Stimulated activated CD8-positive, alpha-beta memory T cell treated with anti-CD3 and anti-CD28 coated beads, Interleukin-7, amount 100 ng/mL, for 1 hour (primary cell): ENCODE measurements around the gene ANKRD35.
"Not testable (repeated sequence)": the region's sequence is repeated elsewhere in the genome, so short reads cannot be mapped to it uniquely, and the experiment has no call there.

Experiments used
- DNase-seq, 2 donors: peaks; one replicate each; pipeline ENCODE4 v3.0.0-alpha.2; 2020; ENCODE audit warnings: low read depth in 2 of 2

The ANKRD35 gene, protein sequence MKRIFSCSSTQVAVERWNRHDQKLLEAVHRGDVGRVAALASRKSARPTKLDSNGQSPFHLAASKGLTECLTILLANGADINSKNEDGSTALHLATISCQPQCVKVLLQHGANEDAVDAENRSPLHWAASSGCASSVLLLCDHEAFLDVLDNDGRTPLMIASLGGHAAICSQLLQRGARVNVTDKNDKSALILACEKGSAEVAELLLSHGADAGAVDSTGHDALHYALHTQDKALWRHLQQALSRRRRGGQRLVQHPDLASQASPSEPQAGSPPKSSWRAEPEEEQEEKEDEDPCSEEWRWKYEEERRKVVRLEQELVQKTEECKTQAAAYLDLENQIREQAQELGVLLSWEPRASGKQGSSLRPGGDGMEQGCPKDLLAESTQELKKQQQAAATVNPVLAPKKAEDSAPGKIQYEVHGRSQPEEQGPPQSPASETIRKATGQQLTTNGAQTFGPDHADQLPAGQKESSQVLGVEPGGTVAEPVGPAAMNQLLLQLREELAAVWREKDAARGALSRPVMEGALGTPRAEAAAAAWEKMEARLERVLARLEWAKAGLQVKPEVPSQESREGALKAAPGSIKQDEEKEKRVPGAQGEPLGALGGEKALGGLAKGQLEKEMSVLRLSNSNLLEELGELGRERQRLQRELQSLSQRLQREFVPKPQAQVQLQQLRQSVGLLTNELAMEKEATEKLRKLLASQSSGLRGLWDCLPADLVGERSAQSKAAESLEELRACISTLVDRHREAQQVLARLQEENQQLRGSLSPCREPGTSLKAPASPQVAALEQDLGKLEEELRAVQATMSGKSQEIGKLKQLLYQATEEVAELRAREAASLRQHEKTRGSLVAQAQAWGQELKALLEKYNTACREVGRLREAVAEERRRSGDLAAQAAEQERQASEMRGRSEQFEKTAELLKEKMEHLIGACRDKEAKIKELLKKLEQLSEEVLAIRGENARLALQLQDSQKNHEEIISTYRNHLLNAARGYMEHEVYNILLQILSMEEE

DNA sequence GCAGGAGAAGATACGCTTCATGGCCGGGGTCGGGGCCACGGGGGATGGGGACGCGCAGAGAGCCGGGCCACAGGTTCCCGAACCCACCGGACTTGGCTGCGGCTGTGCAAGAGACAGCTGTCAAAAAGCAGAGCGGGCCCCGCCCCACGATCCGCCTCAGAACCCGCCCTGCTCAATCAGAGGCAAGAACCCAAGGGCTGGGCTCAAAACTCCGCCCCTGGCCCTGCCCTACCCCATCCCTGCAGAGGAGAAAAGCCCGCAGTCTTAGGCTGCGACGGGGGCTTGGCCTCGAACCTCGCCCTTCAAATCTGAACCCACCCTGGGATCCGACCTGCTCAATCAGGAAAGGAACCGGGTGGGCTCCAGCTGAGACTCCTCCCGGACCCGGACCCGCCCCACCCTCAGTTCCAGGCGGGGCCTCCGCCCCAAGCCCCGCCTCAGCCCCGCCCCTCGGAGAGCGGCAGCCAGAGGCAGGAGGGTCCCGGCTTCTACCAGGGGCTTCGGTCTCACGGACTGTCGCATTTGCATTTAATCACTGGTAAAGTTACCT, at the start of gene ANKRD35:
Gene ANKRD35 (minus strand): TSS at position 129 of the 550 bp plus-strand sequence. CDS start 108 bp downstream, at position 21.
- peak; percentile 68 to 70 for DNase-seq

DNA sequence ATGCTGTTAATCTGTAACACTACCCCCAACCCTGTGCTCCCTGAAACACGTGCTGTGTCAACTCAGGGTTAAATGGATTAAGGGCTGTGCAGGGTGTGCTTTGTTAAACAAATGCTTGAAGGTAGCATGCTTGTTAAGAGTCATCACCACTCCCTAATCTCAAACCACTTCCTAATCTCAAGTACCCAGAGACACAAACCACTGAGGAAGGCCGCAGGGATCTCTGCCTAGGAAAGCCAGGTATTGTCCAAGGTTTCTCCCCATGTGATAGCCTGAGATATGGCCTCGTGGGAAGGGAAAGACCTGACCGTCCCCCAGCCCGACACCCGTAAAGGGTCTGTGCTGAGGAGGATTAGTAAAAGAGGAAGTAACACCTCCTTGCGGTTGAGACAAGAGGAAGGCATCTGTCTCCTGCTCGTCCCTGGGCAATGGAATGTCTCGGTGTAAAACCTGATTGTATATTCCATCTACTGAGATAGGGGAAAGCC, 46.9 kb upstream of the ANKRD35 start:
- not testable (repeated sequence) for DNase-seq

DNA sequence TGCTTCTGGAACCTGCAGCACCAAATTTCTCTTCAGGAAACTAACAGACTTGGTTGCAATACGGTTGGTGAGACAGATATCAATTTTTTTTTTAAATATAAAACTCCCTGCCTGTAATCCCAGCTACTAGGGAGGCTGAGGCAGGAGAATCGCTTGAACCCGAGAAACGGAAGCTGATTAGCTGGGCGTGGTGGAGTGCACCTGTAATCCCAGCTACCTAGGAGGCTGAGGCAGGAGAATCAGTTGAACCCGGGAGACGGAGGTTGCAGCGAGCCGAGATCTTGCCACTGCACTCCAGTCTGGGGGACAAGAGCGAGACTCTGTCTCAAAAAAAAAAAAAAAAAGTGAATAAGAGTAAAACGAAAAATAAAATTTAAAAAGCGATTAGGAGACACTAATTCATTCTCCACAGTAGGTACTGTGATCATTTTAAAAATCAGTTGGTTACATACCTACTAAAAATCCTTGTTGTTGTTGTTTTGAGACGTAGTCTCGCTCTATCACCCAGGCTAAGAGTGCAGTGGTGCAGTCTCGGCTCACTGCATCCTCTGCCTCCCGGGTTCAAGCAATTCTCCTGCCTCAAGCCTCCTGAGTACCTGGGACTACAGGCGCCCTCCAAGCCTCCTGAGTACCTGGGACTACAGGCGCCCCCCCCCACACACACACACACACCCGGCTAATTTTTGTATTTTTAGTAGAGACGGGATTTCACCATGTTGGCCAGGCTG, 42.4 kb upstream of the ANKRD35 start:
- DNase-seq: no peak

DNA sequence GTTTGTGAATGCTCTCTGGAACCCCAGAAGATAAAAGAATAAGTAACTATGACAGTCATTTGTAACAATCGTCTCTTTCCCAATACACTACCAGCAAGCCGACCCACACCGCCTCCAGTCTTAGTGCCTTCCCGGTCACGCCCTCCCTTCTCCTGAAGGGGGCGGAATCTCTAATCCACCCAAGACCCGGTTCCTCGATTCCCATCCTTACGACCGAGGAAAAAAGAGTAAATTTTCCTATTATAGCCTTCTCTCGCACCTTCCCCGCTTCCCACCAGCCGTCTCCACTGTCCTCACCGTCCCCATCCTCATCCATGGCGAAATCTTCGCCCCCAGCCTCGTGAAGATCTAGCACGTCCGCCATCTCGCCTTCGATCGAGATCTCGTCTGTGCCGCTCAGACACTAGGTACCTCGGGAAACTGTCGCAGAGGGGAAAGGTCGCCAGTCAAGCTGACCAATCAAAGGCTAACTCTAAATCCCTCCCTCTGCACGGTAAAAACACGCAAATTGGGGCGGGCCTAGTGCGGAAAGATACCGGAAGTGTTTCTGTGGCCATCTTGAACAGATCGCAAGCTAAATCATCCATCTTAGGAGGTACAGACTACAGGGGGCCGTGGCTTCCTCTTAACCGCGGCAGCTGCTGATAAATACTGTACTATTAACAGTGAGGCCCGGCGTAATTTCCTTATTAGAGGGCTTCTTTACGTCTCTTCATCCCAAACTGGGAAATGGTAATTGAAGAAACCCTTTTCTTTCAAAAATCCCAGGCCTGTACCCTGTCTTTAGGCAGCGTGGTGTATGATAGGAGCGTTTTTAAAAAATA, 41.6 kb upstream of the ANKRD35 start, which contains the start of gene RBM8A:
Gene RBM8A (minus strand): TSS at position 422 of the 824 bp plus-strand sequence. CDS start 58 bp downstream, at position 364.
- DNase-seq: peak; percentile 81 to 82

DNA sequence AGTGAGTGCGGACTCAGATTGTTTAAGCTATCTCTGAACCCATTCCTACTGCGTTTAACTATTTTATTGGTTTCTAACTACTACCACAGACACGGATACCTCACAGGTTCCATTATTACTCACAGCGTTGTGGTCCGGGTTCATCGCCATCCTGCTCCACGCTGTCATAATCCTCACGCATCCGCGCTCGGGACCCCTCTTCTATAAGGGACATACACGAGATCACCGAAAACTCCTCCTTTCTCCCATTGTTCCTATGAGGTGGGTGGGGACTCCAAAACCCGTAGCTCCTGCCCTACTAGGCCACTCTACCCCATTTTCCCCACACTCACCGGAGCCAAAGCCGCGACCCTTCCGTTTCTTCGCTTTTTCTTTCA, 41.0 kb upstream of the ANKRD35 start:
- no peak for DNase-seq

DNA sequence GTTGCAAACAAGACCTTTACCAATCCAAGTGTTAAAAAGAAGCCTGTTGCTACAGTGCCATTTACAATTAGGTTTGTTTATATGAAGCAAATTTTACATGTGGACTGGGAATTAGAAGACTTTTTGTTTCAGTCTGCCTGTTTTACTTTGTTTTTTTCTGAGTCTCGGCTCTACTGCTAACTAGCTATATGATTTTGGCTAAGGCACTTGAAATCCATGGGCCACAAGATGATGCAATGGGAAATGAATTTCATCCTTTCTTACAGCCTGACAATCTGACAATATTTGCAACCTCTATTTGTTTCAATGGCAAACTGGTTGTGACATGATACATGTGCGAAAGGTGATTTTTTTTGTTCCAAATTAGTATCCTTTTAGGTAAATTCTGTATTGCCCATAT, 36.6 kb upstream of the ANKRD35 start:
- DNase-seq: no peak

DNA sequence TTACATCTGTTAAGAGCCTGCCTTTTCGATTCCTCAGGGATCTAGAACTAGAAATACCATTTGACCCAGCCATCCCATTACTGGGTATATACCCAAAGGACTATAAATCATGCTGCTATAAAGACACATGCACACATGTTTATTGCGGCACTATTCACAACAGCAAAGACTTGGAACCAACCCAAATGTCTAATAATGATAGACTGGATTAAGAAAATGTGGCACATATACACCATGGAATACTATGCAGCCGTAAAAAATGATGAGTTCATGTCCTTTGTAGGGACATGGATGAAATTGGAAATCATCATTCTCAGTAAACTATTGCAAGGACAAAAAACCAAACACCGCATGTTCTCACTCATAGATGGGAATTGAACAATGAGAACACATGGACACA, 34.6 kb upstream of the ANKRD35 start:
- not testable (repeated sequence) for DNase-seq

DNA sequence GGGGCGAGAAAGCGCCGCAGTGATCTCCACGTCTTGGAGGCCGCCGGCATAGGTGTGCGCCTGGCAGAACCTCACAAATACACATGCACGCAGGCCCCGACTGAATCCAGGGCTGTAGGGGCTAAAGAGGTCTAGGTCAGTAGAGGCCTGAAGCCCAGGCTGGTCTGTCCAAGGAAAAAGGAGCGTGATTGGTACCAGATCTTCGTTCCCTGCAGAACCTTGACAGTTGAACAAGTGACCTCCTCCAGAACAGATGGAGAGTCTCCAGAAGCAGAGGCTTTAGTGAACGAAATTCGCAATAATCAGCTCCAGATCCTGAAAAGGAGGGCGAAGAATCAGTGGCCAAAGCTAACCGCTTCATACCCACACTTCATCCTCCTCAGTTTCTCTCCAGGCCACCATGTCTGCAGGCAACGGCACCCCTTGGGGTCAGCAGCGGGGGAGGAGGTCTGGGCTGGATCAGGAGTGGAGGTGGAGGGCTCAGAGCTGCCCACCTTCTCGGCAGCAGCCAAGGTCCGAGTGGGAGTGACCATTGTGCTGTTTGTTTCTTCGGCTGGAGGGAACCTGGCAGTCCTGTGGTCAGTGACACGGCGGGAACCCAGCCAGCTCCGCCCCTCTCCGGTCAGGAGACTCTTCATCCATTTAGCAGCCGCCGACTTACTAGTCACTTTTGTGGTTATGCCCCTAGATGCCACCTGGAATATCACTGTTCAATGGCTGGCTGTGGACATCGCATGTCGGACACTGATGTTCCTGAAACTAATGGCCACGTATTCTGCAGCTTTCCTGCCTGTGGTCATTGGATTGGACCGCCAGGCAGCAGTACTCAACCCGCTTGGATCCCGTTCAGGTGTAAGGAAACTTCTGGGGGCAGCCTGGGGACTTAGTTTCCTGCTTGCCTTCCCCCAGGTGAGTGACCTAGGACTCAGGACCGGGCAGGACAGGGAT, 33.6 kb upstream of the ANKRD35 start:
- no peak for DNase-seq

DNA sequence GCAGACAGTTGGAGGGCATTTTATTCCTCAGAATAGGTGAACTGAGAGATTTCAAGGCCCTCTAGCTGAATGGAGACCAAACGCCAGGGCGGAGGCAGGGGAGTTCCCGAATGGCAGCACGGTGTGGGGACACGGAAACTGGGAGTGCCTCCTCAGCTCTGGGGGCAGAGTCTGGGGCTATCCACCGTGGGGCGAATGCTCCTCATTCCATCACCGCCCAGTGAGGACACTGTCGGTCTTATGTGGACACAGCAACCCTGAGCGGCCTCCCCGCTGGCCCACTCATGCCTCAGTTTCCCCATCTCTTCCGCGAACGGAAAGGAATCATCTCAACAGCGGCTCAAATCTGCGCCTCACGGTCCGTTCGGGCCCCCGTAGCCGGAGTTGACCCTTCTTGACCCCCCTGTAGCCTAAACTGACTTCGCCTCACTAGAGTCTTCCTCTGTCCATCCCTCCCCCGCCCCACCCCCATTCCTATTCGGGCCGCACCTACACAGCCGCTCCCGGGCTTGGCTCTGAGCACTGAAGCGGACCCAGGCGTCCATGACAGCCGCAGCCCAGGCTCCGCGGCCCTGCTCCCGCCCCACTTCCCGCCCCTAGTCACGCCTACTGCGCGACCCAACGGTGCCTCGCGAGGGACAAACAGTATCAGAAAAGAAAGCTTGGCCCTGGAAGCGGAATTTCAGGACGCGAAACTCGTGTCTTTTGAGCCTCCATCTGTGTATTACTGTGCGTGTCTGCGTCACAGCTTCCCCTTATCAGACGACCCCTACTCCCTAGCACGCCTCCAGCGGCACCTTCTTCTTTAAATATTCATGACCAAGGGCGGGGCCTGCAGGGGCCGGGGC, 32.7 kb upstream of the ANKRD35 start, which contains the start of gene PEX11B:
Gene PEX11B (minus strand): TSS at position 574 of the 848 bp plus-strand sequence. CDS start 29 bp downstream, at position 545.
- DNase-seq: peak; percentile 83 to 84

DNA sequence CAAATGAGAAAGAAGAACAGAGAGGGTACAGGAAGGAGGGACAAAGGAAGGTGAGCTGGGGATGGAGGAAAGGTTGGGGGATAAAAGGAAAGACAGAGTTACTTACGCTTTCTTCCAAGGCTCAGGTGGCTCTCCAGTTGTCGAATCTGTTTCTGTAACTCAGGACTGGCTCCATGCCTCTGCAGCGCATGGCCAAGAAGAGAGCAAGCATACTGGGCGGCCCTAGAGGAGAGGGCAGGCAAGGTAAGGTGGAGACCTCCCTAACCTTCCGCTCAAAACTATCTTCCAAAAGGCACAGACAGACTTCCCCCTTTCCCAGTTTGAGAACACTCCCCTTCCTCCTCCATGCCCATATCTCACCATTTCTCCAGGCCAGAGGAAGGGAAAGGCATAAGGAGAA, 31.9 kb upstream of the ANKRD35 start:
- no peak for DNase-seq

DNA sequence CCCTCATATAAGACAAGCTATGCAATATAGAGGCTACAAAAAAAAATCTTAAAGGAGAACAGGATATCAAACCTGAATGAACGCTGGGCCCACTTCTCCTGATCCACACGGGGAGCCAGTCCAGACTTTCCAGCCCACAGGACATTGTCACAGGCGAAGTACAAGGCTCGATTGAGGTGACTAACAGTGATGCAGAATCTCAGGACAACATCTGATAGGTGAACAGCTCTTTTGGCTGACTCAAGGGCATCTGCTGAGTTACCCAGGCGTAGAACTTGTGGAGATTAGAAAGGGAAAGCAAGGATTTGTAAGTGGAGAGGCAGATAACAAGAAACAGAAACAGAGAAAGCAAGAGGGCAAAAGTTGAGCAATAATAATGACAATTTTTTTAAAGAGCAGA, 31.1 kb upstream of the ANKRD35 start:
- no peak for DNase-seq

DNA sequence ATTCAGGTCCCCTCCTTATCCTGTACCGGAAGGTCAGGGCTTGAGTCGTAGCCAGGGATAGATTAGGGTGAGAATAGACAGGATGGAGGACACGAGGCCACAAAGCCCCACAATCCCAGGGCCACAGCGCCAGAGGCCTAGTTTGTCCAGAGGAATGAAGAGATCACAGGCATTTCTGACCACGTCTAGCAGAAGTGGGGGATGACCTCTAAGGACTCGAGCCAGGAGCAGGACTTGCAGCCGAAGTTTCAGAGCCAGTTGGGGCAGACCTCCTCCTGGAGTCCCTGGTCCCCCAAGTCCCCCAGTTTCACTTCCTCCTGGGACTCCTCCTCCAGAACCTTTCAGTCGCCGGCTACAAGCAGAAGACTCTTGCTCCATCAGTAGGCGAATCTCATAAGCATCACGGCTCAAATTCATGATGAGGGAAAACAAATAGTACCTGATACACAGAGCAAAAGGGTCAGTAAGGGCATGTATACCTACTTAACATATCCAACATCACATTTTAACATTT, 26.5 kb upstream of the ANKRD35 start:
- DNase-seq: no peak

DNA sequence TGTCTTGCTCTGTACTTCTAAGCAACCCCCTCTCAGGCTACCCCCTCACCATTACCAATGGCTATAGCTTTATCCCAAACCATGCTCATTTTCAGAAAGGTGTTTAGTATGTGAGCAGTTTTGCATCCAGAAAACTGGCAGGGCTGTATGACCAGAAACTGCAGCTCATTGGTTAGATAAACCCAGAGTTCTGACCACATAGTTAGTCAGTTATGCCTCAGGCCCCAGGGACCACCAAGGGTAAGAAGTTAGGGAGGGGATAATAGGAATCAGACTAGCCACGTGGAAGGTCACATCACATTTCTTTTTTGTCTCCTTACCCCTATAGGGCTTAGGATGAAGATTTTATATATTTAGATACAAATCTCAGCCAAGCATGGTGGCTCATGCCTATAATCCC, 23.0 kb upstream of the ANKRD35 start:
- no peak for DNase-seq

DNA sequence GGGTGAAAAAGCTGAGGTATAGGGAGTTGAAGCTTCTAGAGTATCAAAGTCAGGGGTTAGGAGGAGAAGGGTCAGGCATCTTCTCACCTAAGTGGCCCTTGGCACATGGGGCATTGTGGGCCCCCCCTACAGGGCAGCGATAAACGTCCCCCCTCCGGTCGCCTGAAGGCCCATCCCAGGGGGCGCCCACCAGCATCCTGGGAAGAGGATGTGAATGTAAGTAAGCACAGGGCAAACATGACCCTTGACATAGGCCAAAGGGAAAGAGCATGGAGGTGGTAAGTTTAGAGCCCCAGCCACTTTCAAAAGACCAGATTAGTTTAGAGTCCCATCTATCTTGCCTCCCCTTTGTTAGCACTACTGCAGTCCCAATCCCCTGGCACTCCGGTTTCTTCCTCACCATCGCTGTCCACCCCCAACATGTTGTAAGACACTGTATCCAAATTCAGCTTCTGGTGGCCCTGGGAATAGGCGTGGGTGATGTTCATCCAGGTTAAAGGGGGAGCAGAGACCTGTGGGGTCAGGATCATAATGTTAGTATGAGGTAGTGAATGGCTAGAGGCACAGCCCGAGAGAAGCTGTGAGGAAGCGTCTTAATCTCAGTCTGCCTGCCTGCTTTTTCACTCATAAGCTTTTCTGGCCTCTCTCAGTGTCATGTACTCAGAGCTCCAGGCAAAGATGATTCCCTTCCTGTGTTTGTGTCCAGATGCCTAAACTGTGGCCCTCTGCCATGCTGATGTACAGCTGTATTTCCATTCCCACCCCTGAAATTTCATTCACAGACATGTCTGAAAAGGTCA, 21.5 kb upstream of the ANKRD35 start:
- no peak for DNase-seq

DNA sequence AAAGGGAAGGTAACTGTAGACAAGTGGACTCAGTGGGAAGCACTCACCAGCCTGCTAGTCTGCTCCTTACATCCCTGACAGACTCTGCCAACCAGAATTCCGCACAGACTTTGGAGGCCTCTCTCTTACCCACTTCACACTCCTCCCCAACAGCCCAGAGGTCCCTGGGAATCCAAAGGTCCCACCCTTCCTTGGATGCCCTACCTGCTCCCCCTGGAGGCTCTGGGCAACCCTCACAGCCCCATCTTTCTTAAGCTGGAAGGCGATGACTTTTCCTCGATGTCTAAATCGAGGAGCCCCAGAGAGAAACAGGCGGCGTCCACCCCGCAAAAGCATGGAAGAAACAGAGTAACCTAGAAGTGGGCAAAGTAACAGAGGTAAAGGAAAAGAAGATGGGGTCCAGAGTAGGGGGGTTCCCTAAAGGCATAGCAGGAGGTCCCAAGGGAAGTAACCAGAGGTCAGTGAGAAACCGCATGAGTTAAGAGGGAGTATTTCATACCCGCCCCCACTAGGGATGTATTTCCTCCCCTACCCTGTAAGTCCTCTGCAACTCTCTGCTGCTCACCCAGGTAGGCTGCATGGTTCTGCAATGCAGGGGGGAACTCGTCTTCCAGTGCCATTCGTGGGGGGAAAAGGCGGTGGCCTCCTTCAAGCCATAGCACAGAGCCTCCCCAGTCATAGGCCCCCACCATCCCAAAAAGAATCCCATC, 15.8 kb upstream of the ANKRD35 start:
- no peak for DNase-seq

DNA sequence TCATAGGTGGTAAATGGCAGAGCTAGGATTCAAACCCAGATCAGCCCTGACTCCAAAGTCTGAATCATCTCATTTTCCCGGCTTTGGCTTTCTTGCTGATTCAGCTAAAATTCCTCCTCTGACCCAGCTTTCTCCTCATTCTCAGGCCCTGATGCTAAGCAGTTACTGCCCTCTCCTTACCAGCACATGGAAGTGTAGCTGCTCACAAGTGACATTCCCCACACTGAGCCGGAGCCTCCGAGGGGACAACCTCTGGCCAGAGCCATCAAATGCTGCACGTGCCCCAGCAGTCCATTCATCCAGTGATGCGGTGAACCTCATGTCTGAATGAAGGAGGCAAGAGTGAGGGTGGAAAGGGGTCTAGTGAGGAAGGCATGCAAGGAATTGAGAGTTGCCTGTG, 13.1 kb upstream of the ANKRD35 start:
- no peak for DNase-seq
